M059J (cell line): ENCODE measurements around the gene LMX1B. TPM values are rescaled to one million over a fixed set of nuclear protein-coding genes. Genes with fewer than 3 reads are reported as not detected.

Experiments used
- DNase-seq: peaks from one replicate; pipeline ENCODE4 v3.0.0-alpha.2; 2012; ENCODE audit warnings: low read depth
- total RNA-seq: library from RNA; depleted of rRNA; stranded (reverse); fragments of >200 nt; shearing (Covaris generic); gene quantifications from 2 replicates; pipeline ENCODE4 v1.2.3, GENCODE V29; 2014

LMX1B gene
- total RNA-seq, 1 experiment from 2014 or later = 0.02 TPM

DNA sequence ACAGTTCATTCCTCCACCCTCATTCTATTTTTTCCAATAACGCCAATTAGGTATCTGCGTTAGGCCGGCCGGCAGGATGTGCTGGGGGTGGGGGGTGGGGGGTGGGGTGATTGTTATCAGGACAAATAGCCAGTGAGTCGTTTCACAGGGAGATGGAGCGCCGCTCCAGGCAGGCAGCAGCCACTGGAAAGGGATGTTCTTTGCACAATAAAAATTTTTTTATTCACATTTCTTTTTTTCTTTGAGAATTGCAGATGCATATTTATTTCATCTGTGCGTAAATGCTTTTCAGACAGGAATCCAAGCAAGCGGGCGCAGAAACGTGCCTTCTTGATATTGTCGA lies 4.1 kb downstream of the LMX1B start:
- no peak for DNase-seq

GRCh38 chr9:126618190-126618584 lies 4.5 kb downstream of the LMX1B start:
- no peak for DNase-seq

GRCh38 chr9:126618585-126619360 lies 5.0 kb downstream of the LMX1B start:
- no peak for DNase-seq

- DNase-seq = no peak
Measured at GRCh38 chr9:126619361-126620135, 5.8 kb downstream of the LMX1B start.

DNA sequence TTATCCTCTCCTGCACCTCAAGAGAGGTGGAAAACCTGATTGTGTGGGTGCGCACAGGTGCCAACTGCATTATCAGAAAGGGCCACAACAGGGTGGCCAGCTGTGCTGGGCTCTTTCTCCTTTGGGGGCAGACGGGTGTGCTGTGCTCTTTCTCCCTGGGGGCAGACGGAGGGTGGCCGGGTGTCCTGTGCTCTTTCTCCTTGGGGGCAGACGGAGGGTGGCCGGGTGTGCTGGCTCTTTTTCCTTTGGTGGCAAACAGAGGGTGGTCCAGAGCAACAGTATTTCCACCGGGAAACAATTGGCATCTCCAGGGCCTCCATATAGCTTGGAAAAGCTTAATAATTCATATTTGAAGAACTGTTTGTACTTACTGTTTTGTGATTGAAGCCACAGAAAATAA lies 6.8 kb downstream of the LMX1B start:
- no peak for DNase-seq

- DNase-seq = no peak
Measured at GRCh38 chr9:126621061-126621918, 7.6 kb downstream of the LMX1B start.

GRCh38 chr9:126621919-126622735 lies 8.4 kb downstream of the LMX1B start:
- no peak for DNase-seq

GRCh38 chr9:126623314-126623666 lies 9.6 kb downstream of the LMX1B start:
- DNase-seq = no peak

- no peak for DNase-seq
Measured at GRCh38 chr9:126623667-126624478, 10.1 kb downstream of the LMX1B start.

GRCh38 chr9:126624479-126624826 lies 10.7 kb downstream of the LMX1B start:
- DNase-seq = no peak

DNA sequence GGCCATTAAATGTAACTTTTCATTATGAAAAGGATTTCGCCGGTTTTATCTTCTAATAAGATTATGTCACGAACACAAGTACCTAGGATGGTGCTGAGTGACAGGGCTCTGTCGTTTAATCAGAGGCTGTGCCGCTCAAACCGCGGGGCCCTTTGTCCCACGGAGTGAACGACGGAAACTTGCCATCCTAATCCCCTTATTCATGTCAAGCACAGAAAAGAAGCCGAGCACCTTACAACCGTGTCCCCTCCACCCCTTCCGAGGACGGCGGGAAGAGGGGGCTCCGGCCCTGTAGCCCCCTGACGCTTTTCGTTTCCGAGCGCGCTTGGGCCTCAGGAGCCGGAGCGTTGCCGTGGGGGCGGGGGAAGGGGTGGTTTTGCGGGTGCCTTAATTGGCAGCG lies 11.2 kb downstream of the LMX1B start:
- DNase-seq = no peak

- no peak for DNase-seq
Measured at GRCh38 chr9:126625329-126626126, 11.8 kb downstream of the LMX1B start.

- DNase-seq = peak; percentile 26
Measured at GRCh38 chr9:126626127-126626925, 12.6 kb downstream of the LMX1B start.

DNA sequence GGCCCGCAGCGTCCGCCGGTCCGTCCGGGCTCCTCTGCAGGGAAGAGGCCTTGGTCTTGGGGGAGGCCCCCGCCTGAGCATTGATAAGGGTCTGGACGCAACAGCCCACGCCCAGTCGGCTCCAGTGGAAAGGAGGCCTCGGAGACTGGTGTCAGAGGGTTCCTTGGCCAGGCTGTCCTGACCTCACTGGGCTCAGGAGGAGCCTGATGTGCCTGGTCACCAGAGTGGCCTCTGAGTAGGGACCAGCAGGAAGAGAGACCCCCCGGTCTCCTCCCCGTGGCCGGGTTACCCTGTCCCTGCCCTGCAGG lies 13.2 kb downstream of the LMX1B start:
- DNase-seq = no peak

DNA sequence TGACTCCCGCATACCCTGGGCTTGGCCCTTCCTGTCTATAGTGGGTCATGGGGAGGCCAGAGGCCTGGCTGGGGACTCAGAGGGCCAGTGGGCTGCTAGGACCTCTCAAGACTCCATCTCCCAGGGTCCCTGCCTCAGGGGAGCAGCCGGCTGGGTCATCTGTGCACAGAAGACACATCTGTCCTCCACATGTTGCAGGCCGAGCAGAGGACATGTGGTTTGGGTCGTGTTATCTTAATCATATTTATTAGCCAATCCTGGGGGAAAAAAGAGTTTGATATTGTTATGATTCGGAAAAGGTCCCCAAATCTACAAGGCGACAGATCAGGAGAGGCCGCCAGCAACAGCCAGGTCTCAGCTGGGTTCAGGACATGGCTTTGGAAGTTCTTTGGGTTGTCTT lies 14.4 kb downstream of the LMX1B start:
- DNase-seq = no peak

GRCh38 chr9:126628969-126629674 lies 15.4 kb downstream of the LMX1B start:
- no peak for DNase-seq

- DNase-seq = peak; percentile 36
Measured at GRCh38 chr9:126630458-126631237, 16.9 kb downstream of the LMX1B start.

DNA sequence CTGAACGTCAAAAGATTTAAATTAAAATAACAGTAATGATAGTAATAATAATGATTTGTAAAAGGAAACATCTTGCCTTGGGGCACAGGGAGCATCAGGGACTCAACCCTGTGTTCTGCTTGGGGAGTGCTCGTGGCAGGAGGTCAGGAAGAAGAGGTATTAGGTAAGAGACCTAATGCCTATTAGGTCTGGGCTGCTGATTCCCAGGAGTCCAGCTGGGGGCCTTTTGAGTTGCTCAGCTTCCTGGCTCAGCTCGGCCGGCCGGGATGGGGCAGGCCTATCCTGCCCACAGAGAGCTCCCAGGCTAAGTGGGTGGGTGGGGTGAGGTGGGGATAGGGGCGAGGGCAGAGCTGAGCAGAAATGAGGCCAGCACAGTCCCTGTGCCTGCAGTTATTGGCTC lies 17.5 kb downstream of the LMX1B start:
- no peak for DNase-seq
